Right atrium auricular region (tissue), 2 donors: ENCODE results near the gene CYP27A1. TPM values are rescaled to one million over a fixed set of nuclear protein-coding genes. Genes with fewer than 3 reads are reported as not detected.

Experiments
- DNase-seq: peaks from one replicate; pipeline ENCODE4 v3.0.0-alpha.2; 2019; ENCODE audit warnings: low spot score
- H3K27ac ChIP-seq, 2 donors: fragments of 200-600 bp; sonication (generic); 1 replicate in 1 of 2; 2 replicates in 1 of 2; pipeline ENCODE4 v1.5.1; 2016 to 2019
- H3K27me3 ChIP-seq, 2 donors: fragments of 200-600 bp; sonication (generic); one replicate each; pipeline versions ENCODE4 v1.5.1 to v1.6.0; 2017 to 2019
- H3K36me3 ChIP-seq: fragments of 200-600 bp; sonication (generic); one replicate; pipeline ENCODE4 v1.5.1; 2016
- H3K4me1 ChIP-seq, 2 donors: fragments of 200-600 bp; sonication (generic); one replicate each; pipeline versions ENCODE4 v1.5.1 to v1.6.0; 2017 to 2019
- H3K4me3 ChIP-seq, 2 donors: fragments of 200-600 bp; sonication (generic); 1 replicate in 1 of 2; 2 replicates in 1 of 2; pipeline ENCODE4 v1.5.1; 2017 to 2019; ENCODE audit warnings: mild to moderate bottlenecking in 1 of 2, moderate library complexity in 1 of 2
- H3K9me3 ChIP-seq, 2 donors: fragments of 200-600 bp; sonication (generic); one replicate each; pipeline ENCODE4 v1.5.1; 2019
- CTCF ChIP-seq, 2 donors: fragments of 200-600 bp; sonication (generic); IDR thresholded peaks; one replicate each; pipeline ENCODE4 v1.5.1; 2019; ENCODE audit warnings: antibody characterized with exemption in 2 of 2
- total RNA-seq, 2 donors: library from RNA; depleted of rRNA; stranded (reverse); fragments of >200 nt; gene quantifications; one replicate each; pipeline ENCODE4 v1.1.0, GENCODE V29; 2016

The CYP27A1 gene
- total RNA-seq, 2 donors from 2014 or later, result 17.2 to 23.4 TPM

GRCh38 chr2:218806346-218806978 is 24.5 kb downstream of the CYP27A1 start:
- Histone ChIP-seq H3K4me3 (no peak overlapping the region), H3K4me1 (peaks cover 0 to 10% of the 10 kb centered on the region in 2 donors), H3K9me3 (peaks cover 0 to 12% of the 10 kb centered on the region in 2 donors), H3K27me3 (no peaks in the 10 kb centered on the region), H3K36me3 (no peaks in the 10 kb centered on the region), H3K27ac (peak overlapping the region; percentile 40 to 62)
- peak; percentile 90 for DNase-seq
- TF ChIP-seq CTCF (IDR thresholded peaks at IDR 0.05), result no peak

- H3K4me1 ChIP-seq, result peaks cover 0 to 10% of the 10 kb centered on the region in 2 donors
- H3K9me3 ChIP-seq, result peaks cover 0 to 12% of the 10 kb centered on the region in 2 donors
- peaks cover 4% of the 10 kb centered on the region for H3K36me3 ChIP-seq
- H3K27me3 ChIP-seq, result no peaks in the 10 kb centered on the region
- no peak for TF ChIP-seq CTCF (IDR thresholded peaks at IDR 0.05)
- peak overlapping the region in 1 of 2 donors; percentile 62 for H3K27ac ChIP-seq
- DNase-seq, result peak; percentile 46
- H3K4me3 ChIP-seq, result no peak overlapping the region
Measured at GRCh38 chr2:218807626-218808025, 25.7 kb downstream of the CYP27A1 start.

GRCh38 chr2:218809515-218809914 is 27.6 kb downstream of the CYP27A1 start:
- Histone ChIP-seq H3K4me3 (no peak overlapping the region), H3K27me3 (no peaks in the 10 kb centered on the region), H3K4me1 (peaks cover 0 to 10% of the 10 kb centered on the region in 2 donors), H3K36me3 (peaks cover 22% of the 10 kb centered on the region), H3K27ac (no peak overlapping the region), H3K9me3 (peaks cover 0 to 5% of the 10 kb centered on the region in 2 donors)
- peak; percentile 48 for DNase-seq
- TF ChIP-seq CTCF (IDR thresholded peaks at IDR 0.05), result no peak

GRCh38 chr2:218810256-218810655 is 28.3 kb downstream of the CYP27A1 start:
- DNase-seq, result no peak
- H3K9me3 ChIP-seq, result no peaks in the 10 kb centered on the region
- no peak overlapping the region for H3K27ac ChIP-seq
- peaks cover 28% of the 10 kb centered on the region for H3K36me3 ChIP-seq
- H3K27me3 ChIP-seq, result no peaks in the 10 kb centered on the region
- TF ChIP-seq CTCF (IDR thresholded peaks at IDR 0.05), result no peak
- H3K4me1 ChIP-seq, result peaks cover 0 to 10% of the 10 kb centered on the region in 2 donors
- H3K4me3 ChIP-seq, result no peak overlapping the region

GRCh38 chr2:218811382-218811781 is 29.4 kb downstream of the CYP27A1 start:
- no peaks in the 10 kb centered on the region for H3K27me3 ChIP-seq
- H3K4me1 ChIP-seq, result peaks cover 0 to 1% of the 10 kb centered on the region in 2 donors
- H3K36me3 ChIP-seq, result peaks cover 35% of the 10 kb centered on the region
- no peak overlapping the region for H3K4me3 ChIP-seq
- no peak overlapping the region for H3K27ac ChIP-seq
- H3K9me3 ChIP-seq, result no peaks in the 10 kb centered on the region
- TF ChIP-seq CTCF (IDR thresholded peaks at IDR 0.05), result no peak
- peak; percentile 30 for DNase-seq
